Liver (tissue), 3 donors: ENCODE data around the gene POTEC.
"Not testable (repeated sequence)": the region's sequence is repeated elsewhere in the genome, so short reads cannot be mapped to it uniquely, and the experiment has no call there.

ENCODE experiments used
- CTCF ChIP-seq: fragments of 150-350 bp; IDR thresholded peaks from 2 replicates; pipeline ENCODE4 v1.5.1; 2017; ENCODE audit warnings: improper control_type of control experiment, low read depth, low read length; ENCODE audit not compliant: missing input control
- FOXA1 ChIP-seq: IDR thresholded peaks from 2 replicates; pipeline ENCODE4 v1.6.1; 2016; ENCODE audit warnings: antibody characterized with exemption
- GABPA ChIP-seq, 2 donors: IDR thresholded peaks in 1 of 2; conservative IDR thresholded peaks in 1 of 2; 2 replicates each; pipeline ENCODE4 v1.6.1; 2016; ENCODE audit warnings: antibody characterized with exemption in 2 of 2, mild to moderate bottlenecking in 1 of 2, moderate library complexity in 1 of 2
- RAD21 ChIP-seq, 2 donors: IDR thresholded peaks; 2 replicates each; pipeline ENCODE4 v1.6.1; 2016; ENCODE audit warnings: antibody characterized with exemption in 2 of 2, mild to moderate bottlenecking in 2 of 2
- REST ChIP-seq: IDR thresholded peaks from 2 replicates; pipeline ENCODE4 v1.6.1; 2016; ENCODE audit warnings: antibody characterized with exemption, mild to moderate bottlenecking
- RXRA ChIP-seq, 2 donors: IDR thresholded peaks; 2 replicates each; pipeline ENCODE4 v1.6.1; 2017 to 2018; ENCODE audit warnings: antibody characterized with exemption in 2 of 2, mild to moderate bottlenecking in 1 of 2
- SP1 ChIP-seq: IDR thresholded peaks from 2 replicates; pipeline ENCODE4 v1.6.1; 2018; ENCODE audit warnings: antibody characterized with exemption, mild to moderate bottlenecking
- donor health status: healthy.
- donor health status: healthy.

- TF ChIP-seq CTCF; GABPA (IDR thresholded peaks at IDR 0.05 in 1 of 2, conservative IDR thresholded peaks at IDR 0.05 in 1 of 2); RAD21 (IDR thresholded peaks at IDR 0.05); RXRA (IDR thresholded peaks at IDR 0.05); SP1; REST; FOXA1: not testable (repeated sequence)
Measured at GRCh38 chr18:14510707-14511106, 32.7 kb downstream of the POTEC start.
